HepG2 (cell line): Measurements from ENCODE around the gene PARK7. TPM values are rescaled to one million over a fixed set of nuclear protein-coding genes. Genes with fewer than 3 reads are reported as not detected.
A peak's percentile ranks its signal among the peaks of the same experiment; 100 is the strongest.

Source experiments
- CBFB ChIP-seq: sonication (generic); formaldehyde crosslinking; IDR thresholded peaks from 2 replicates; pipeline ENCODE4 v1.4.0; 2020; ENCODE audit warnings: missing genetic modification reagents
- POLR2A ChIP-seq, 2 experiments: IDR thresholded peaks; 2 replicates each; pipeline ENCODE4 v1.6.1; 2011; ENCODE audit warnings: low read depth in 2 of 2, low read length in 2 of 2, mild to moderate bottlenecking in 1 of 2, moderate library complexity in 1 of 2; ENCODE audit not compliant: insufficient read depth in 1 of 2
- RXRB ChIP-seq: IDR thresholded peaks from 2 replicates; pipeline ENCODE4 v1.6.1; 2016; ENCODE audit warnings: borderline replicate concordance, missing genetic modification reagents, missing compliant biosample characterization
- ZNF224 ChIP-seq: sonication (generic); formaldehyde crosslinking; IDR thresholded peaks from 2 replicates; pipeline ENCODE4 v1.5.0; 2020; ENCODE audit warnings: mild to moderate bottlenecking, missing genetic modification reagents
- ZNF3 ChIP-seq: IDR thresholded peaks from 2 replicates; pipeline ENCODE4 v1.7.0; 2017; ENCODE audit warnings: inconsistent platforms
- ZNF441 ChIP-seq: sonication (generic); formaldehyde crosslinking; IDR thresholded peaks from 2 replicates; pipeline ENCODE4 v1.7.0; 2021; ENCODE audit warnings: missing genetic modification reagents, borderline replicate concordance
- ZNF619 ChIP-seq: sonication (generic); formaldehyde crosslinking; IDR thresholded peaks from 2 replicates; pipeline ENCODE4 v1.4.0; 2020; ENCODE audit warnings: mild to moderate bottlenecking, missing genetic modification reagents
- polyA plus RNA-seq, 8 experiments: library from polyadenylated mRNA; depleted of rRNA in 3 of 8; stranded (reverse) in 7 of 8; unstranded in 1 of 8; fragments of >200 nt; fragmentation: Illumina TruSeq in 4 of 8; extraction: Trizol in 4 of 8; gene quantifications; 2 replicates each; pipeline versions ENCODE4 v1.2.1 to v1.2.3, GENCODE V29; 2011 to 2016; ENCODE audit warnings: low read depth in 4 of 8, missing spikeins in 1 of 8, mixed read lengths in 1 of 8; ENCODE audit not compliant: insufficient read depth in 1 of 8
- total RNA-seq, 5 experiments: library from RNA; depleted of rRNA; stranded (reverse); fragments of >200 nt; fragmentation: Illumina TruSeq; extraction: Trizol; gene quantifications; 2 replicates each; pipeline ENCODE4 v1.2.3, GENCODE V29; 2016; ENCODE audit warnings: low read depth in 1 of 5
- TF ChIP-seq, protein P1 (sequence below): sonication (generic); formaldehyde crosslinking; IDR thresholded peaks from 2 replicates; pipeline ENCODE4 v1.5.1; 2020; ENCODE audit warnings: mild to moderate bottlenecking, moderate library complexity, missing genetic modification reagents
- TF ChIP-seq, protein P2 (sequence below): IDR thresholded peaks from 2 replicates; pipeline ENCODE4 v1.6.1; 2016
- TF ChIP-seq, protein P3 (sequence below): sonication (generic); formaldehyde crosslinking; IDR thresholded peaks from 2 replicates; pipeline ENCODE4 v1.4.0; 2020; ENCODE audit warnings: low read depth, missing genetic modification reagents
- TF ChIP-seq, protein P4 (sequence below): fragments of 450-650 bp; IDR thresholded peaks from 2 replicates; pipeline ENCODE4 v1.6.1; 2017
- TF ChIP-seq, protein P5 (sequence below): sonication (generic); formaldehyde crosslinking; IDR thresholded peaks from 2 replicates; pipeline ENCODE4 v1.8.0; 2022; ENCODE audit warnings: mild to moderate bottlenecking, missing genetic modification reagents, moderate library complexity
- TF ChIP-seq, protein P6 (sequence below): sonication (generic); formaldehyde crosslinking; IDR thresholded peaks from 2 replicates; pipeline ENCODE4 v1.5.1; 2020; ENCODE audit warnings: mild to moderate bottlenecking, missing genetic modification reagents, moderate library complexity
- TF ChIP-seq, protein P7 (sequence below): sonication (generic); formaldehyde crosslinking; IDR thresholded peaks from 2 replicates; pipeline ENCODE4 v1.4.0; 2020; ENCODE audit warnings: missing genetic modification reagents

The PARK7 gene
- total and polyA plus RNA-seq, 2 of the 13 experiments (the other 11 are each of a cell fraction or from before 2014, with no cell fraction given): 212 to 296 TPM

DNA sequence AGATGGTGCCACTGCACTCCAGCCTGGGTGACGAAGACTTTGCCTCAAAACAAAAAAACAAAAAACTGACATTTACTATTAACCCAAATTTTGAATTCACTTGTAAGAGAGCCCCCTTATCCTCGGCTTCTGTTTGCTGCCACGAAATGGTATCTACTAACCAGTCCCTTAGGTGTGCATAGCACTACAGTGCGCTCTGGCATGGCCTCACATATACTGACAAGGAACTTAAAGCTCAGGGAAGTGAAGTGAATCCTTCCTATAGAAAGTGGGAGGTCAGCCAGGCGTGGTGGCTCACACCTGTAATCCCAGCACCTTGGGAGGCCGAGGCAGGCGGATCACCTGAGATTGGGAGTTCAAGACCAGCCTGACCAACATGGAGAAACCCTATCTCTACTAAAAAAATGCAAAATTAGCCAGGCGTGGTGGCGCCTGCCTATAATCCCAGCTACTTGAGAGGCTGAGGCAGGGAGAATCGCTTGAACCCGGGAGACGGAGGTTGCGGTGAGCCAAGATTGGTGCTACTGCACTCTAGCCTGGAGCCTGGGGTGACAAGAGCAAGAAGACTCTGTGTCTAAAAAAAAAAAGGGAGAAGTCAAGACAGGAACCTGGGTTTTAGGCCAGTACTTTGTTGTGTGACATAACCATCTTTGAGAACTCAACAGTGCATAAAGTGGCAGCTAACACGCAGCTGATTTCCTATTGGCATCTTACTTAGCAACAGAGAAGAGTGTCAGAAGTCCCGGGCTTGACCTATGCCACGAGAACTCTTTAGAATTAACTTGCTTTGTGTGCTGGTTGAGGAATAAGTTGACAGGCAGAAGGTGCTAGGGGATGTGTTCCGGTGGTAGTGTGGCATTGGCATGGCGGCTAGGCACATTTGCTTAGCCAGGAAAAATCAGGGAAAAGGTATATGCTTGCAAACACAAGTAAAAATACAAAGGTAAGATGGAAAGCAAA lies 47.8 kb downstream of the PARK7 start (continued):
- TF ChIP-seq, protein P1, sequence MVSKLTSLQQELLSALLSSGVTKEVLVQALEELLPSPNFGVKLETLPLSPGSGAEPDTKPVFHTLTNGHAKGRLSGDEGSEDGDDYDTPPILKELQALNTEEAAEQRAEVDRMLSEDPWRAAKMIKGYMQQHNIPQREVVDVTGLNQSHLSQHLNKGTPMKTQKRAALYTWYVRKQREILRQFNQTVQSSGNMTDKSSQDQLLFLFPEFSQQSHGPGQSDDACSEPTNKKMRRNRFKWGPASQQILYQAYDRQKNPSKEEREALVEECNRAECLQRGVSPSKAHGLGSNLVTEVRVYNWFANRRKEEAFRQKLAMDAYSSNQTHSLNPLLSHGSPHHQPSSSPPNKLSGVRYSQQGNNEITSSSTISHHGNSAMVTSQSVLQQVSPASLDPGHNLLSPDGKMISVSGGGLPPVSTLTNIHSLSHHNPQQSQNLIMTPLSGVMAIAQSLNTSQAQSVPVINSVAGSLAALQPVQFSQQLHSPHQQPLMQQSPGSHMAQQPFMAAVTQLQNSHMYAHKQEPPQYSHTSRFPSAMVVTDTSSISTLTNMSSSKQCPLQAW (CRISPR knock-in tag): peak; percentile 36; the same call in 1 of the 2 replicates
- TF ChIP-seq ZNF3 (CRISPR knock-in tag) (no peak), RXRB (CRISPR knock-in tag) (peak; percentile 4; the same call in 1 of the 2 replicates), CBFB (CRISPR knock-in tag) (0 out of 2 replicates have a peak, but pooled peaks have one; percentile 12), ZNF224 (peak; percentile 61; the same call in 1 of the 2 replicates), POLR2A (IDR thresholded peaks at IDR 0.05; ENCODE audit: insufficient read depth in 1 of 2, low read depth in 2 of 2, low read length in 2 of 2) (peak in 1 of 2 experiments; percentile 47; a peak in 1 of 4 replicates), ZNF441 (CRISPR knock-in tag) (no peak), ZNF619 (0 out of 2 replicates have a peak, but pooled peaks have one; percentile 10)
- TF ChIP-seq, protein P2, sequence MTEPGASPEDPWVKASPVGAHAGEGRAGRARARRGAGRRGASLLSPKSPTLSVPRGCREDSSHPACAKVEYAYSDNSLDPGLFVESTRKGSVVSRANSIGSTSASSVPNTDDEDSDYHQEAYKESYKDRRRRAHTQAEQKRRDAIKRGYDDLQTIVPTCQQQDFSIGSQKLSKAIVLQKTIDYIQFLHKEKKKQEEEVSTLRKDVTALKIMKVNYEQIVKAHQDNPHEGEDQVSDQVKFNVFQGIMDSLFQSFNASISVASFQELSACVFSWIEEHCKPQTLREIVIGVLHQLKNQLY (CRISPR knock-in tag): no peak
- TF ChIP-seq, protein P3, sequence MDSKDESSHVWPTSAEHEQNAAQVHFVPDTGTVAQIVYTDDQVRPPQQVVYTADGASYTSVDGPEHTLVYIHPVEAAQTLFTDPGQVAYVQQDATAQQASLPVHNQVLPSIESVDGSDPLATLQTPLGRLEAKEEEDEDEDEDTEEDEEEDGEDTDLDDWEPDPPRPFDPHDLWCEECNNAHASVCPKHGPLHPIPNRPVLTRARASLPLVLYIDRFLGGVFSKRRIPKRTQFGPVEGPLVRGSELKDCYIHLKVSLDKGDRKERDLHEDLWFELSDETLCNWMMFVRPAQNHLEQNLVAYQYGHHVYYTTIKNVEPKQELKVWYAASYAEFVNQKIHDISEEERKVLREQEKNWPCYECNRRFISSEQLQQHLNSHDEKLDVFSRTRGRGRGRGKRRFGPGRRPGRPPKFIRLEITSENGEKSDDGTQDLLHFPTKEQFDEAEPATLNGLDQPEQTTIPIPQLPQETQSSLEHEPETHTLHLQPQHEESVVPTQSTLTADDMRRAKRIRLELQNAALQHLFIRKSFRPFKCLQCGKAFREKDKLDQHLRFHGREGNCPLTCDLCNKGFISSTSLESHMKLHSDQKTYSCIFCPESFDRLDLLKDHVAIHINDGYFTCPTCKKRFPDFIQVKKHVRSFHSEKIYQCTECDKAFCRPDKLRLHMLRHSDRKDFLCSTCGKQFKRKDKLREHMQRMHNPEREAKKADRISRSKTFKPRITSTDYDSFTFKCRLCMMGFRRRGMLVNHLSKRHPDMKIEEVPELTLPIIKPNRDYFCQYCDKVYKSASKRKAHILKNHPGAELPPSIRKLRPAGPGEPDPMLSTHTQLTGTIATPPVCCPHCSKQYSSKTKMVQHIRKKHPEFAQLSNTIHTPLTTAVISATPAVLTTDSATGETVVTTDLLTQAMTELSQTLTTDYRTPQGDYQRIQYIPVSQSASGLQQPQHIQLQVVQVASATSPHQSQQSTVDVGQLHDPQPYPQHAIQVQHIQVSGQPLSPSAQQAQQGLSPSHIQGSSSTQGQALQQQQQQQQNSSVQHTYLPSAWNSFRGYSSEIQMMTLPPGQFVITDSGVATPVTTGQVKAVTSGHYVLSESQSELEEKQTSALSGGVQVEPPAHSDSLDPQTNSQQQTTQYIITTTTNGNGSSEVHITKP: 0 out of 2 replicates have a peak, but pooled peaks have one; percentile 6
- TF ChIP-seq, protein P4, sequence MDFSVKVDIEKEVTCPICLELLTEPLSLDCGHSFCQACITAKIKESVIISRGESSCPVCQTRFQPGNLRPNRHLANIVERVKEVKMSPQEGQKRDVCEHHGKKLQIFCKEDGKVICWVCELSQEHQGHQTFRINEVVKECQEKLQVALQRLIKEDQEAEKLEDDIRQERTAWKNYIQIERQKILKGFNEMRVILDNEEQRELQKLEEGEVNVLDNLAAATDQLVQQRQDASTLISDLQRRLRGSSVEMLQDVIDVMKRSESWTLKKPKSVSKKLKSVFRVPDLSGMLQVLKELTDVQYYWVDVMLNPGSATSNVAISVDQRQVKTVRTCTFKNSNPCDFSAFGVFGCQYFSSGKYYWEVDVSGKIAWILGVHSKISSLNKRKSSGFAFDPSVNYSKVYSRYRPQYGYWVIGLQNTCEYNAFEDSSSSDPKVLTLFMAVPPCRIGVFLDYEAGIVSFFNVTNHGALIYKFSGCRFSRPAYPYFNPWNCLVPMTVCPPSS: no peak
- TF ChIP-seq, protein P5, sequence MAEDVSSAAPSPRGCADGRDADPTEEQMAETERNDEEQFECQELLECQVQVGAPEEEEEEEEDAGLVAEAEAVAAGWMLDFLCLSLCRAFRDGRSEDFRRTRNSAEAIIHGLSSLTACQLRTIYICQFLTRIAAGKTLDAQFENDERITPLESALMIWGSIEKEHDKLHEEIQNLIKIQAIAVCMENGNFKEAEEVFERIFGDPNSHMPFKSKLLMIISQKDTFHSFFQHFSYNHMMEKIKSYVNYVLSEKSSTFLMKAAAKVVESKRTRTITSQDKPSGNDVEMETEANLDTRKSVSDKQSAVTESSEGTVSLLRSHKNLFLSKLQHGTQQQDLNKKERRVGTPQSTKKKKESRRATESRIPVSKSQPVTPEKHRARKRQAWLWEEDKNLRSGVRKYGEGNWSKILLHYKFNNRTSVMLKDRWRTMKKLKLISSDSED: no peak
- TF ChIP-seq, protein P6, sequence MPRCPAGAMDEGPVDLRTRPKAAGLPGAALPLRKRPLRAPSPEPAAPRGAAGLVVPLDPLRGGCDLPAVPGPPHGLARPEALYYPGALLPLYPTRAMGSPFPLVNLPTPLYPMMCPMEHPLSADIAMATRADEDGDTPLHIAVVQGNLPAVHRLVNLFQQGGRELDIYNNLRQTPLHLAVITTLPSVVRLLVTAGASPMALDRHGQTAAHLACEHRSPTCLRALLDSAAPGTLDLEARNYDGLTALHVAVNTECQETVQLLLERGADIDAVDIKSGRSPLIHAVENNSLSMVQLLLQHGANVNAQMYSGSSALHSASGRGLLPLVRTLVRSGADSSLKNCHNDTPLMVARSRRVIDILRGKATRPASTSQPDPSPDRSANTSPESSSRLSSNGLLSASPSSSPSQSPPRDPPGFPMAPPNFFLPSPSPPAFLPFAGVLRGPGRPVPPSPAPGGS (CRISPR knock-in tag): peak; percentile 28; the same call in 1 of the 2 replicates
- TF ChIP-seq, protein P7, sequence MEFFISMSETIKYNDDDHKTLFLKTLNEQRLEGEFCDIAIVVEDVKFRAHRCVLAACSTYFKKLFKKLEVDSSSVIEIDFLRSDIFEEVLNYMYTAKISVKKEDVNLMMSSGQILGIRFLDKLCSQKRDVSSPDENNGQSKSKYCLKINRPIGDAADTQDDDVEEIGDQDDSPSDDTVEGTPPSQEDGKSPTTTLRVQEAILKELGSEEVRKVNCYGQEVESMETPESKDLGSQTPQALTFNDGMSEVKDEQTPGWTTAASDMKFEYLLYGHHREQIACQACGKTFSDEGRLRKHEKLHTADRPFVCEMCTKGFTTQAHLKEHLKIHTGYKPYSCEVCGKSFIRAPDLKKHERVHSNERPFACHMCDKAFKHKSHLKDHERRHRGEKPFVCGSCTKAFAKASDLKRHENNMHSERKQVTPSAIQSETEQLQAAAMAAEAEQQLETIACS (CRISPR knock-in tag): no peak
